NT2/D1 (cell line): ENCODE data around the gene ROPN1L.
"Not testable (repeated sequence)": the region's sequence is repeated elsewhere in the genome, so short reads cannot be mapped to it uniquely, and the experiment has no call there.

Experiments
- DNase-seq: peaks from one replicate; pipeline ENCODE4 v3.0.0-alpha.2; 2011; ENCODE audit warnings: low read depth, low spot score
- H3K27me3 ChIP-seq: 2 replicates; pipeline ENCODE4 v1.6.0; 2011; ENCODE audit warnings: mild to moderate bottlenecking; ENCODE audit not compliant: insufficient read length, insufficient read depth
- H3K36me3 ChIP-seq: 2 replicates; pipeline ENCODE4 v1.6.1; 2011; ENCODE audit warnings: mild to moderate bottlenecking, low read length, mixed read lengths; ENCODE audit not compliant: insufficient read depth, insufficient read length
- H3K4me1 ChIP-seq: 2 replicates; pipeline ENCODE4 v1.5.1; 2011; ENCODE audit not compliant: insufficient read depth, insufficient read length
- H3K4me3 ChIP-seq: 2 replicates; pipeline ENCODE4 v1.5.1; 2011; ENCODE audit warnings: low read depth; ENCODE audit not compliant: insufficient read length
- H3K9ac ChIP-seq: 2 replicates; pipeline ENCODE4 v1.6.0; 2011; ENCODE audit warnings: low read depth; ENCODE audit not compliant: insufficient read length
- H3K9me3 ChIP-seq: 2 replicates; pipeline ENCODE4 v1.5.1; 2011; ENCODE audit warnings: mild to moderate bottlenecking, low read length; ENCODE audit not compliant: insufficient read depth
- SUZ12 ChIP-seq: IDR thresholded peaks from 2 replicates; pipeline ENCODE4 v1.6.1; 2011; ENCODE audit not compliant: insufficient read length, insufficient read depth; ENCODE audit errors: extremely low read depth
- YY1 ChIP-seq: IDR thresholded peaks from 2 replicates; pipeline ENCODE4 v1.6.1; 2011; ENCODE audit not compliant: insufficient read length, insufficient read depth
- ZNF274 ChIP-seq: IDR thresholded peaks from 2 replicates; pipeline ENCODE4 v1.6.1; 2011; ENCODE audit warnings: mild to moderate bottlenecking, low read depth, low read length

Gene ROPN1L

GRCh38 chr5:10513501-10514442 lies 72.1 kb downstream of the ROPN1L start:
- Histone ChIP-seq H3K9ac (no peak overlapping the region), H3K36me3 (no peaks in the 10 kb centered on the region), H3K27me3 (no peaks in the 10 kb centered on the region), H3K9me3 (no peaks in the 10 kb centered on the region), H3K4me3 (no peak overlapping the region), H3K4me1 (no peaks in the 10 kb centered on the region)
- TF ChIP-seq ZNF274: no peak
- no peak for TF ChIP-seq YY1
- no peak for TF ChIP-seq SUZ12
- DNase-seq: peak; percentile 67

DNA sequence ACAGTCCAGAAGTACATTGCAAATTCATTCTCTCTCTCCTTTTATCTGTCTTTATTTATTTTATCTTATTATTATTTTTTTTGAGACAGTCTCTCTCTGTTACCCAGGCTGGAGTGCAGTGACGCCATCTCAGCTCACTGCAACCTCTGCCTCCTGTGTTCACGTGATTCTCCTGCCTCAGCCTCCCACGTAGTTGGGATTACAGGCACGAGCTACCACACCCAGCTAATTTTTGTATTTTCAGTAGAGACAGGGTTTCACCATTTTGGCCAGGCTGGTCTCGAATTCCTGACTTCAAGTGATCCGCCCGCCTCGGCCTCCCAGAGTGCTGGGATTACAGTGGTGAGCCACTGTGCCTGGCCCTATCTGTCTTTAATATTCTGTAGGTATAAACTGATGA lies 72.9 kb downstream of the ROPN1L start:
- not testable (repeated sequence) for H3K4me1 ChIP-seq, DNase-seq, H3K36me3 ChIP-seq, H3K4me3 ChIP-seq, H3K9ac ChIP-seq, H3K27me3 ChIP-seq, H3K9me3 ChIP-seq
